MCF 10A (cell line): ENCODE results near the gene ANKRD11. TPM values are rescaled to one million over a fixed set of nuclear protein-coding genes. Genes with fewer than 3 reads are reported as not detected.

Experiments
- BruUV-seq: library from RNA; stranded (reverse); fragments of 400-500 nt; replicated peaks from 2 replicates; lab custom pipeline; 2021; lab: Mats Ljungman, UMichigan
- CTCF ChIA-PET: fragments of 300-600 bp; sonication (Branson Sonifier 250); formaldehyde crosslinking; extraction: SDS; loops from one replicate; lab custom pipeline; 2021; ENCODE audit warnings: antibody characterized with exemption, inconsistent platforms; lab: Yijun Ruan, JAX
- POLR2A ChIA-PET: fragments of 300-600, 350-650 bp; sonication (Branson Sonifier 250); formaldehyde crosslinking; extraction: SDS; loops from one replicate; lab custom pipeline; 2020; ENCODE audit warnings: antibody characterized with exemption, inconsistent platforms; lab: Yijun Ruan, JAX
- DNase-seq: peaks from one replicate; pipeline ENCODE4 v3.0.0-alpha.2; 2018; ENCODE audit not compliant: unreplicated experiment
- H3K27ac Mint-ChIP-seq: one replicate; pipeline ENCODE4 v1.8.0; 2022; ENCODE audit warnings: mild to moderate bottlenecking, low read depth, mixed read lengths; ENCODE audit not compliant: unreplicated experiment
- H3K27me3 Mint-ChIP-seq: one replicate; pipeline ENCODE4 v1.8.0; 2022; ENCODE audit warnings: mixed read lengths; ENCODE audit not compliant: insufficient read depth, unreplicated experiment
- H3K36me3 Mint-ChIP-seq: one replicate; pipeline ENCODE4 v1.8.0; 2022; ENCODE audit warnings: mild to moderate bottlenecking, moderate library complexity, mixed read lengths; ENCODE audit not compliant: insufficient read depth, unreplicated experiment
- H3K4me1 Mint-ChIP-seq: one replicate; pipeline ENCODE4 v1.8.0; 2022; ENCODE audit warnings: mixed read lengths; ENCODE audit not compliant: insufficient read depth, unreplicated experiment
- H3K4me3 Mint-ChIP-seq: one replicate; pipeline ENCODE4 v1.8.0; 2022; ENCODE audit warnings: mild to moderate bottlenecking, moderate library complexity, mixed read lengths; ENCODE audit not compliant: unreplicated experiment
- H3K9me3 Mint-ChIP-seq: one replicate; pipeline ENCODE4 v1.8.0; 2022; ENCODE audit warnings: mixed read lengths; ENCODE audit not compliant: unreplicated experiment
- CTCF ChIP-seq: fragments of 200-600 bp; IDR thresholded peaks from one replicate; pipeline ENCODE4 v1.8.0; 2022; ENCODE audit warnings: antibody characterized with exemption, mild to moderate bottlenecking; ENCODE audit not compliant: unreplicated experiment
- intact Hi-C: fragments of 100-400 bp; cut with micrococcal nuclease; formaldehyde crosslinking; loops from 2 replicates; pipeline ENCODE4 v1.14.1; 2022
- total RNA-seq: library from RNA; stranded (reverse); gene quantifications from 2 replicates; pipeline ENCODE4 v1.2.3, GENCODE V29; 2022

ANKRD11 gene
- total RNA-seq, 1 experiment from 2014 or later = 237 TPM

GRCh38 chr16:89274561-89275283 is 215.6 kb downstream of the ANKRD11 start:
- H3K4me3 Mint-ChIP-seq = no peak overlapping the region
- CTCF ChIA-PET = interaction anchor here (0.8 to 1.2 kb wide), 2 partner anchors 12 to 14 kb away, joined by 3 read pairs; no protein-coding TSS in a partner anchor
- BruUV-seq = no TSS peak
- H3K36me3 Mint-ChIP-seq = peaks cover 62% of the 10 kb centered on the region
- DNase-seq = no peak
- no peaks in the 10 kb centered on the region for H3K27me3 Mint-ChIP-seq
- POLR2A ChIA-PET = no interaction called here
- TF ChIP-seq CTCF = no peak
- H3K9me3 Mint-ChIP-seq = no peaks in the 10 kb centered on the region
- no peak overlapping the region for H3K27ac Mint-ChIP-seq
- intact Hi-C loops = no loop called here
- H3K4me1 Mint-ChIP-seq = no peaks in the 10 kb centered on the region

GRCh38 chr16:89273741-89274472 is 216.5 kb downstream of the ANKRD11 start:
- no peaks in the 10 kb centered on the region for H3K9me3 Mint-ChIP-seq
- ChIA-PET POLR2A (no interaction called here), CTCF (interaction anchor here (0.8 to 1.2 kb wide), 2 partner anchors 11 to 15 kb away, joined by 3 read pairs; no protein-coding TSS in a partner anchor)
- H3K27me3 Mint-ChIP-seq = no peaks in the 10 kb centered on the region
- H3K4me1 Mint-ChIP-seq = no peaks in the 10 kb centered on the region
- no peak overlapping the region for H3K4me3 Mint-ChIP-seq
- intact Hi-C loops = no loop called here
- no peak for DNase-seq
- BruUV-seq = no TSS peak
- H3K27ac Mint-ChIP-seq = no peak overlapping the region
- H3K36me3 Mint-ChIP-seq = peaks cover 70% of the 10 kb centered on the region
- no peak for TF ChIP-seq CTCF

- BruUV-seq = no TSS peak
- ChIA-PET POLR2A (no interaction called here), CTCF (interaction anchor here (0.7 to 1.2 kb wide), 2 partner anchors 17 to 32 kb away, joined by 3 to 5 read pairs; no protein-coding TSS in a partner anchor)
- Mint-ChIP-seq H3K27ac (no peak overlapping the region), H3K9me3 (no peaks in the 10 kb centered on the region), H3K36me3 (peaks cover 76% of the 10 kb centered on the region), H3K4me1 (no peaks in the 10 kb centered on the region), H3K4me3 (no peak overlapping the region), H3K27me3 (no peaks in the 10 kb centered on the region)
- DNase-seq = no peak
- no peak for TF ChIP-seq CTCF
- intact Hi-C loops = no loop called here
Measured at GRCh38 chr16:89272631-89273030, 217.7 kb downstream of the ANKRD11 start.

- DNase-seq = no peak
- intact Hi-C loops = no loop called here
- Mint-ChIP-seq H3K4me1 (no peaks in the 10 kb centered on the region), H3K9me3 (no peaks in the 10 kb centered on the region), H3K4me3 (no peak overlapping the region), H3K27ac (no peak overlapping the region), H3K36me3 (peaks cover 69% of the 10 kb centered on the region), H3K27me3 (no peaks in the 10 kb centered on the region)
- BruUV-seq = no TSS peak
- POLR2A ChIA-PET = no interaction called here
- TF ChIP-seq CTCF = no peak
- CTCF ChIA-PET = no interaction called here
Measured at GRCh38 chr16:89270666-89271345, 219.6 kb downstream of the ANKRD11 start.
